ENCODE results near the gene EPDR1.
A peak's percentile ranks its signal among the peaks of the same experiment; 100 is the strongest.

Gene EPDR1

DNA sequence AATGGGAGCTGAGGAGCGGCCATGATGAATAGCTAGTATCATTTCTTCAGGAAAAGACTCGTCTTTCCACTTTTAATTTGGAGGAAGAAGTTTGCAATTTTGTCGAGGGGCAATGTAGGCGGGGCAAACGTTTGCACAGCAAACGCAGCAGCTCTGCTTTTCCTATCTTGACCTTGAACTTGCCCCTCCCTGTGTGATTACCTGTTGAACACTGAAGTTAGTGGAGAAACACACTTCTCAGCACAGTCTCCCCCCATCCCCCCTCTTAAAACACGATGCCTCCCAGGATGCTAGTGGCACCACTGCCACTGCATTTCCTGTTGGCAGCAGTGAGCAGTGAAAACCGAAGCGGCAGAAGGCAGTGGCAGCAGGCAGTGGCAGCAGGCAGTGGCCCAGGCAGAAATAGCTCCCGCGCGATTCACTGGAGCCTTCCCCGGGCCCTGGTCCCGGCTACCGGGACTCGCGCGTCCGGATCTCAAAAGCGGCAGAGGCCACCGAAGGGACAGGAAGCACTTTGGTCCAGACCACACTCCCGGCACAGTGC lies at the start of gene EPDR1:
TSS of gene EPDR1 (plus strand) at position 336 of the 544 bp plus-strand sequence. CDS start 300 bp downstream, outside the sequence.
- Histone ChIP-seq H3K4me1 (ENCODE audit: control insufficient read depth, insufficient read depth, low read length) (peaks cover 28% of the 10 kb centered on the region), H3K4me3 (ENCODE audit: low read length) (peak within 1 kb of the TSS; percentile 52), H3K9ac (ENCODE audit: low read length) (peak within 1 kb of the TSS; percentile 88), H3K36me3 (ENCODE audit: control insufficient read depth, insufficient read depth, low read length) (no peaks in the 10 kb centered on the region), H3K27me3 (ENCODE audit: control insufficient read depth, insufficient read depth, low read length) (peaks cover 21% of the 10 kb centered on the region), H3K9me3 (ENCODE audit: control insufficient read depth, low read length) (no peaks in the 10 kb centered on the region)

DNA sequence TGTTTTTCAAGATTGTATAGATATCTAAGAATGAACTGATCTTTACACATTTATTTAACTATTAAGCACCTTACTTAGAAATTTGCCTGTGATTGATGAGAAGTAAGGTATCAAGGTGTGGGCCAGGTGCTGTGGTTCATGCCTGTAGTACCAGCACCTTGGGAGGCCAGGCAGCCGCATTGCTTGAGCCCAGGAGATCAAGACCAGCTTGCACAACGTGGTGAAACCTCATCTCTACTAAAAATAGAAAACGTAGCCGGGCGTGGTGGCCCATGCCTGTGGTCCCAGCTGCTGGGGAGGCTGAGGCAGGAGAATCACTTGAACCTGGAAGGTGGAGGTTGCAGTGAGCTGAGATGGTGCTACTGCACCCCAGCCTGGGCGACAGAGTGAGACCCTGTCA lies 38.4 kb upstream of the EPDR1 start:
- H3K4me3 ChIP-seq (ENCODE audit: low read length) = no peak overlapping the region
- H3K9ac ChIP-seq (ENCODE audit: low read length) = no peak overlapping the region
- H3K36me3 ChIP-seq (ENCODE audit: control insufficient read depth, insufficient read depth, low read length) = no peaks in the 10 kb centered on the region
- H3K9me3 ChIP-seq (ENCODE audit: control insufficient read depth, low read length) = no peaks in the 10 kb centered on the region
- no peaks in the 10 kb centered on the region for H3K27me3 ChIP-seq (ENCODE audit: control insufficient read depth, insufficient read depth, low read length)
- H3K4me1 ChIP-seq (ENCODE audit: control insufficient read depth, insufficient read depth, low read length) = no peaks in the 10 kb centered on the region

DNA sequence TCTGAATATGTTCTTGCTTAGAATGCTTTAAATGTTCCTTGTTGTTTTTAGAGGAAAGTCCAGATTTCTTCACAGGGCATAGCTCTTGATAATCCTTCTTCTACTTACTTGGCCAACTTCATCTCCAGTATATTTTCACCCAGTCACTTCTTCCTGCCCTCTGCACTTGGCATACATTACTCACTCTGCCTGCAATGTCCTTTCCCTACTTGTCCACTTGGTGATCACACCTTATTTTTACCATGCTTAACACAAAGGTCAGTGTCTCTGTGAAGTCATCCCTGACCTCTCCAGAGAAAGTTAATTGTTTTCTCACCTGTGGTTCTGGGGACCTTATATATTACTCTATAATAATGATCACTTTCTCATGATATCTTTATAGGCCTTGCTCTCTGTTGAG lies 27.1 kb upstream of the EPDR1 start:
- H3K27me3 ChIP-seq (ENCODE audit: control insufficient read depth, insufficient read depth, low read length) = no peaks in the 10 kb centered on the region
- H3K36me3 ChIP-seq (ENCODE audit: control insufficient read depth, insufficient read depth, low read length) = no peaks in the 10 kb centered on the region
- no peaks in the 10 kb centered on the region for H3K4me1 ChIP-seq (ENCODE audit: control insufficient read depth, insufficient read depth, low read length)
- no peaks in the 10 kb centered on the region for H3K9me3 ChIP-seq (ENCODE audit: control insufficient read depth, low read length)
- H3K9ac ChIP-seq (ENCODE audit: low read length) = no peak overlapping the region
- H3K4me3 ChIP-seq (ENCODE audit: low read length) = no peak overlapping the region

DNA sequence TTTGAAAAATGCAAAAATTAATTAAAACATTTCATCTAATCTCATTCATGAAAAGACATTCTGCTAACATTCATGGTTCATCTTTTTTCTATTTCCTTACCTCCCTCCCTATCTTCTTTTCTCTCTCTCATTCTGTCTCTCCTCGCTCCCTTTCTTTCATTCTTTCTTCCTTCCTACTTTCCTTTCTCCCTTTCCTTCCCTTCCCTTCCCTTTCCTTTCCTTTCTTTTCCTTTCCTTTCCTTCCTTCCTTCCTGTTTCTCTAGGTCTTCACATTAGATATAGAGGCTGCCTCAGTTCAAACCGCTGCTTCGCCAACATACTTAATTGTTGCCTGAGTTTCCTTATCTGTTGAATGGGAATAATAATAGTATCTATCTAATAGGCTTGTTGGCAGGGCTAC lies 25.8 kb upstream of the EPDR1 start:
- no peak overlapping the region for H3K4me3 ChIP-seq (ENCODE audit: low read length)
- no peaks in the 10 kb centered on the region for H3K27me3 ChIP-seq (ENCODE audit: control insufficient read depth, insufficient read depth, low read length)
- no peaks in the 10 kb centered on the region for H3K36me3 ChIP-seq (ENCODE audit: control insufficient read depth, insufficient read depth, low read length)
- H3K9ac ChIP-seq (ENCODE audit: low read length) = no peak overlapping the region
- H3K9me3 ChIP-seq (ENCODE audit: control insufficient read depth, low read length) = no peaks in the 10 kb centered on the region
- no peaks in the 10 kb centered on the region for H3K4me1 ChIP-seq (ENCODE audit: control insufficient read depth, insufficient read depth, low read length)

DNA sequence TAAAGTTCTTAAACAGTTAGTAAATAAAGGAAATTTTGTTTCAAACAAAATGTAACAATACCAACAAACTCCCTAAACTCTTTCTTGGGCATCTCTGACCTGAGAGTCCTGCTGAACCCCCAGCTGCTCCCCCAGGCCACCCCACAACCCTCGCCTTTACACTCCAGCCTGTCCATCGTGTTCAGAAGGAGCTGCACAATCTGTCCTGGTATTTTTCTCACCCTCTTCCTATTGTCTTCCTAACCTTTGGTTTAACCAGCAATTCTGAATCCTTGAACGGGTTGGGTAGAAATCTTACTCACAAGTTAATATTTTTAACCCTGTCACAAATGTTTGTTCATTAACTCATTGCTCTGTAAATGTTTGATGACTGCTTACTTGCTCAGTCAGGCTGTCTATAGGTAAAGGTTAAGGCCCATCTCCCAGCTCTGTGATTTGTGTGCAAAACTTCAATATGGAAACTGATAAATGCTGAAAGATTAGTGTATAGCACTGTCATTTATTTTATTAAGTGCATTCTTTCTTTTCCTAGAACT lies 20.7 kb upstream of the EPDR1 start:
- no peaks in the 10 kb centered on the region for H3K9me3 ChIP-seq (ENCODE audit: control insufficient read depth, low read length)
- H3K9ac ChIP-seq (ENCODE audit: low read length) = no peak overlapping the region
- H3K36me3 ChIP-seq (ENCODE audit: control insufficient read depth, insufficient read depth, low read length) = no peaks in the 10 kb centered on the region
- no peaks in the 10 kb centered on the region for H3K27me3 ChIP-seq (ENCODE audit: control insufficient read depth, insufficient read depth, low read length)
- H3K4me1 ChIP-seq (ENCODE audit: control insufficient read depth, insufficient read depth, low read length) = no peaks in the 10 kb centered on the region
- H3K4me3 ChIP-seq (ENCODE audit: low read length) = no peak overlapping the region

DNA sequence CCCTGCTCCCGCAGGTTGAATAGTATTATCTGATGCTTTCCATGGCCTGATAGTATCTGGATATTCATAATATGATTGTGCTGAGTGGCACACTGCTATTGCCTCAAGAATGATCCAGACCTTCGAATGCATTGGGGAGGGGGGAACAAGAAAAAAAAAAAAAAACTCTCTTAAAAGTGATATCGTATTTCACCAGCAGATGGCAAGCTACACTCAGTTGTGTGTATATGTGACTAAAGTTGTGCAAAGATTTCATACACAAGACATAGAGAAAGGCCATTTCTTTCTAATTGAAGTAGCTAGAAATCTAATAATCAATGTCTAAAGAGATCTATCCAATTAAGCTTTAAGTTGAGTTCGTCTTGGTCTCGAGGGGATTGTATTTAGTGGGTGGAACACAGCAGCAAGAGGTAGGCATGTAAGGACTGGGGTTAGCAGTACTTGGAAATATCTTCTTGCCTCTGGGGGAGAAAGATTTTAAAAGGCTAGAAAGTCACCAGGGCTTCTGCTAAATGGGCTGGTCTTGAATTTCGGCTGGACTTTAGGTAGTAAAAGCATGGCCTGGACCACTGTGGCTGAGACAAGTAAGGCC lies 19.1 kb upstream of the EPDR1 start:
- Histone ChIP-seq H3K4me1 (ENCODE audit: control insufficient read depth, insufficient read depth, low read length) (no peaks in the 10 kb centered on the region), H3K9ac (ENCODE audit: low read length) (no peak overlapping the region), H3K27me3 (ENCODE audit: control insufficient read depth, insufficient read depth, low read length) (no peaks in the 10 kb centered on the region), H3K36me3 (ENCODE audit: control insufficient read depth, insufficient read depth, low read length) (no peaks in the 10 kb centered on the region), H3K9me3 (ENCODE audit: control insufficient read depth, low read length) (no peaks in the 10 kb centered on the region), H3K4me3 (ENCODE audit: low read length) (no peak overlapping the region)

DNA sequence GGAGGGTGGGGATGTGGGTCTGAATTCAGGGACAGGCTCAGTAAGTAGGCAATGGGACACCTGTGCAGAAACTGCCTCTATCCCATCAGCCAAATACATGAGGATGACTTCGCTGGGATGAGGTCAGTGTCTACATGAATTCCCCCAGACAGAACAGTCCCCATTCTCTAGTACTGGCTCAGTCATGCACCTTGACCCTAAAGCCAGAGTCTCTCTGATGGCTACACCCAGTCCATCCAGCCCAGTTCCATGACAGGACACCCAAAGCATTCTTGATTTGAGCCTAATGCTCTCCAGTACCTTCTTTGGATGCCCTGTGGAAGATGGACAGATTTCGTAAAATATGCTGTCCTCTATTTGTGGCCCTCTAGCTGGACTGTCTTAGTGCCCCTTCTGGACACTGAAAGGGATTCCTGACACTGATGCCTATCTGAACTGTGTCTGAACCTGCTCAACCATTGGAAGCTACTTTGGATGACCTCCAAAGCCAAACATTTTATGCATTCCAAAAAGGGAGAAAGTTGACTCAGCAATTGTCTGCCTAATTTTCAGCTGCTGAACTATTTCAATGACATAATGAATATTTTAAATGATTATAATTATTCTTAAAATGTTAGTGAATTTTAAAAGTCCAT lies 18.4 kb upstream of the EPDR1 start:
- no peaks in the 10 kb centered on the region for H3K36me3 ChIP-seq (ENCODE audit: control insufficient read depth, insufficient read depth, low read length)
- no peak overlapping the region for H3K9ac ChIP-seq (ENCODE audit: low read length)

DNA sequence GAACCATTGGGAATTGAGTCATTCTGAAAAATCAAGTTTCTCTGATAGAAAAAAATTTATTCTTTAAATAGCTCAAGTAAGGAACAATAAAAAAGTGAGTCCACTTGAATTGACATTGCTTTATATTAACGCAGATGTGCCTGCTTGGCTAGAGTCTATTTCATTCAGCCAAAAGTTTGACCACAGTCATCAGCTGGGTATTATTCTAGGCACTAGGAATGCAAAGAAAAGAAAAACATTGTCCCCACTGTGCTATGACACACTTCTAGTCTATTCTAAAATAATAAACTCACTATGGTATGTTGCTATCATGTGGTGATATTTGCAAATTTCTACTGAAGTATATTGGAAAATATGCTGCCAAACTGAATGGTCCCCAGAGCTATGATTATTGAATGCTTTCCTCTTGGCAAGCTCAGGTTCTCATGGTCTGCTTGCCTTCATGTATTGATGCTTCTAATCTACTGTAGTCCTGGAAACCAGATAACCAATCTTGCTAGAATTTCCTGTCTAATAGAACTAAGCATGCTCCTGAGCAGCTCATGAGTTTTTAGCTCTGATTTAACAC lies 12.1 kb upstream of the EPDR1 start:
- no peak overlapping the region for H3K4me3 ChIP-seq (ENCODE audit: low read length)
- no peak overlapping the region for H3K9ac ChIP-seq (ENCODE audit: low read length)
- no peaks in the 10 kb centered on the region for H3K9me3 ChIP-seq (ENCODE audit: control insufficient read depth, low read length)
- H3K4me1 ChIP-seq (ENCODE audit: control insufficient read depth, insufficient read depth, low read length) = no peaks in the 10 kb centered on the region
- no peaks in the 10 kb centered on the region for H3K36me3 ChIP-seq (ENCODE audit: control insufficient read depth, insufficient read depth, low read length)
- no peaks in the 10 kb centered on the region for H3K27me3 ChIP-seq (ENCODE audit: control insufficient read depth, insufficient read depth, low read length)

More for the DNA sequence above, 18.4 kb upstream of the EPDR1 start:
- Histone ChIP-seq H3K9me3 (ENCODE audit: control insufficient read depth, low read length) (no peaks in the 10 kb centered on the region), H3K27me3 (ENCODE audit: control insufficient read depth, insufficient read depth, low read length) (no peaks in the 10 kb centered on the region), H3K4me1 (ENCODE audit: control insufficient read depth, insufficient read depth, low read length) (no peaks in the 10 kb centered on the region), H3K4me3 (ENCODE audit: low read length) (no peak overlapping the region)

DNA sequence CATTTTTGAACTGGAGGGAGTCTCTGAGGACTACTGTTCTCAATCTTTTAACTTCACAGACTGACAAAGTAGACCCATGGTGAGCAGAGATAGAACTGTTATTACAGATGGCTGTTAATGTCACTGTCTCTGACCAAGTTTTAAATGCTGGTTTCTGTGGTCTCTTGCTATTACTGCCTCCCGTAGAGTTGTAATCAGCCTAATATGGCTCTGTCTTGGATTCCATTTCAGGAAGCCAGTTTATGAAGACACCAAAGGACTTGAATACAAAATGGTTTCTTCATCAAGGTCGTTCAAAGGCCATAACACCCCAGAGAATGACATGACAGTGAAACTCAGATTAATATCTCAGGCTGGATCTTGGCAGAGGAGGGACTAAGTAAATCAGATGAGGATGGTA lies 7.7 kb upstream of the EPDR1 start:
- Histone ChIP-seq H3K4me3 (ENCODE audit: low read length) (no peak overlapping the region), H3K36me3 (ENCODE audit: control insufficient read depth, insufficient read depth, low read length) (no peaks in the 10 kb centered on the region), H3K9me3 (ENCODE audit: control insufficient read depth, low read length) (no peaks in the 10 kb centered on the region), H3K9ac (ENCODE audit: low read length) (no peak overlapping the region), H3K27me3 (ENCODE audit: control insufficient read depth, insufficient read depth, low read length) (peaks cover 21% of the 10 kb centered on the region), H3K4me1 (ENCODE audit: control insufficient read depth, insufficient read depth, low read length) (peaks cover 17% of the 10 kb centered on the region)

DNA sequence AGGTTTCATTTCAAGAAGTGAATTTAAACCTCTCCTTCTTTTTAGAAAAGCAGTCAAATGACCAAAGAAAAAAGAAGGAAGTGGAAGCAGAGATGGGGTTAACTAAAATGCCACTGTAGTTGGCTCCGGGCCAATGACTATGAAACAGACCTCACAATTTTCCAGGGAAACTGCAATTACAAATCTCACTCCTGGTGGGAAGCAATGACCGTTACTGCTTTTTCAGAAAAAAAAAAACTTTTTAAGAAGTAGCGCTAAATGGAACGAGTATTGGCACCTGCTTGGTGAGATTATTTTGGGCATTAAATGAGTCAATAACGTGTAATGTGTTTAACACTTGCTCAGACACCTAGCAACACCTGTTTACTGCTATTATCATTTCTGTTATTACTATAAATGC lies 5.0 kb upstream of the EPDR1 start:
- peaks cover 22% of the 10 kb centered on the region for H3K4me1 ChIP-seq (ENCODE audit: control insufficient read depth, insufficient read depth, low read length)
- peaks cover 21% of the 10 kb centered on the region for H3K27me3 ChIP-seq (ENCODE audit: control insufficient read depth, insufficient read depth, low read length)
- no peaks in the 10 kb centered on the region for H3K36me3 ChIP-seq (ENCODE audit: control insufficient read depth, insufficient read depth, low read length)
- no peak overlapping the region for H3K9ac ChIP-seq (ENCODE audit: low read length)
- no peaks in the 10 kb centered on the region for H3K9me3 ChIP-seq (ENCODE audit: control insufficient read depth, low read length)
- H3K4me3 ChIP-seq (ENCODE audit: low read length) = no peak overlapping the region

DNA sequence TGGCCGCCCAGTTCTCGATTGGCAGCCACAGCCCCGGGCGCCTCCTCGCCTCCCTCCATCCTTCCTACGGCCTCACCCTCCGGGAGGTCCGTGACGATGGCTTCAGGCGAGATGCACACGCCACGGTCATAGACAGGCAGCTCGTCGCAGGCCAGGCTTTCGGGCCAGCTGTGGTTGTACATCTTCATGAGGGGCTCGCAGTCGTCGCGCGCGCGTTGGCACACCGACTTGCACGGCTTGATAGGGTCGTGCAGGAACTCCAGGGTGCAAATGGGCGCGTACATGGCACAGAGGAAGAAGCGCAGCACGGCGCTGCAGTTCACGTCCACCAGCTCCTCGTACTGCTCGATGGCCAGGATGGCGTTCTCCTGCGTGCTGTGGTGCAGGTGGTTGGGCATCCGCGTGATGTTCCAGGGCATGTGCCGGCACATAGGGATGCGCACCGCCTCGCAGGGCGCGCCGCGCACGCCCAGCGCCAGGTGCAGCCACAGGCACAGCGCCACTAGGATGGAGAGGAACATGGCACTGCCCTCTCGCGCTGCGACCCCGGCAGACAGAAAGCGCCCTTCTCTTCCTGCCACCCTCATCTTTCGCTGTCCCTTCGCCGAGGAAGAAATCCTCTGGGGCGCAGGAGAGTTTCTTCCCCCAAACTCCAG lies 4.3 kb upstream of the EPDR1 start:
- Histone ChIP-seq H3K4me1 (ENCODE audit: control insufficient read depth, insufficient read depth, low read length) (peaks cover 22% of the 10 kb centered on the region), H3K36me3 (ENCODE audit: control insufficient read depth, insufficient read depth, low read length) (no peaks in the 10 kb centered on the region), H3K9ac (ENCODE audit: low read length) (peak overlapping the region; percentile 66), H3K9me3 (ENCODE audit: control insufficient read depth, low read length) (no peaks in the 10 kb centered on the region), H3K27me3 (ENCODE audit: control insufficient read depth, insufficient read depth, low read length) (peaks cover 21% of the 10 kb centered on the region), H3K4me3 (ENCODE audit: low read length) (peak overlapping the region; percentile 25)
